ENCODE measurements around the gene FAM13C. TPM values are rescaled to one million over a fixed set of nuclear protein-coding genes. Genes with fewer than 3 reads are reported as not detected.
"Not testable (repeated sequence)": the region's sequence is repeated elsewhere in the genome, so short reads cannot be mapped to it uniquely, and the experiment has no call there.

FAM13C gene
- polyA plus RNA-seq, 12 donors = 31.1 to 67.0 (median 37.6) TPM; not detected in 1

DNA sequence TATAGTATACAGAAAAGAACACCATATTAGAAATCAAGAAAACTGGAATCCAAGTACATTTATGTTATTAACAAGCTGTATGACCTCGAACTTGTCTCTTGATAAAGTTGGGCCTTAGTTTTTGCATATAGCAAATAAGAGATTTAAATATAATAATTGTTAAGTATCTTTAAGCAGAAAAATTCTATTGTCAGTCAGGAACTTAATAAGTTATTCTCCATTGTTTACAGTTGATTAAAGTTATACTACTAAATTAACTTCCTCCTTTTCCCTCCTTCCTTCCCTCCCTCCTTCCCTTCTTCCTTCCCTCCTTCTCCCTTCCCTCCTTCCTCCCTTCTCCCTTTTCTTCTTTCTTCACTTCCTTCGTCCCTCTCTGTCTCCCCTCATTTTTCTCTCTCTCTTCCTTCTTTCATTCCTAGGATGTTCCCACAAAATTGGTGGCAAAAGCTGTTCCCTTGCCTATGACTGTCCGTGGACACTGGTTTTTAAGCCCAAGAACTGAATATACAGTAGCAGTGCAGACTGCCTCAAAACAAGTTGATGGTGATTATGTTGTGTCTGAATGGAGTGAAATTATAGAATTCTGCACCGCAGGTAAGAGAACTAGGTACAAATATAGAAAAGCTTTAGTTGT is 126.2 kb downstream of the FAM13C start:
- DNase-seq = no peak

DNA sequence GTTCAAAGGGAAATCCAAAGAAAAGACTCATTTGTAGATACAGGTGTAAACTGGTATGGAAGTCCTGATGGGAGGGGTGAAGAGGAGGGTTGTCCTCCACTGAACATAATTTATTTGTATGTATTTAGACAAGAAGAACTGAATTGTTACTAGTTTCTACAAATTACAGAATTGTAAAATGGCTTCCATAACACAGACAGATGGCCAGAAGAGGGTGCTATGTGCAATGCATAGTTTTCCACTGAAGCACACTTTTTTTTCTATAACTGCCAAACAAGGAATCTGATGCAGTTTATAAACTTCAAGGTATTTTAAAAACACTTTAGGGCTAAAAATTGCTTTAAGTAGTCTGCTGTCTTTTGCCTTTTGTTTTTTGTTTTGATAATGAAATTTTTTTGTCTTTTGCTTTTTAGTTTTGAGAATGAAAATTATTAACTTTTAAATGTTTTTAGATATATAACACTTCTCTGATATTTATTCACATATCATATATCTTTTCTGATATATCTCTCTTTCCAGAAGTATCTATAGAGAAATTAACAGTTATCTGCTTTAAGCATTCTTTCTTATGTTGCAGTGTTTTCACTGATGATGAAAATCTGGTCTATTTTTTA is 127.4 kb downstream of the FAM13C start:
- peak; percentile 40 for DNase-seq

DNA sequence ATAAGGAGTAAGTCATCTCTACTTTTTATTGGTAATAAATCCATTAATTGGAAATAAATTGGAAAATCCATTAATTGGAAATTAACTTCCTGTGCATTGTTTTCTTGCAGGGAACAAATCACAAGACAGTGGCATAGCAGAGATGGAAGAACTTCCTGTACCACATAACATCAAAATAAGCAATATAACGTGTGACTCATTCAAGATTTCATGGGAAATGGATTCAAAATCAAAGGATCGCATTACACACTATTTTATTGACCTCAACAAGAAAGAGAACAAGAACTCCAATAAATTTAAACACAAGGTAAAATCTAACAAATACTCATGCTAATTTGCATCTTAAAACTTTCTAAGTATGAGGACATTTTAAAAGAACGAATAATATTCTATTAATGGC is 128.2 kb downstream of the FAM13C start:
- DNase-seq = no peak

DNA sequence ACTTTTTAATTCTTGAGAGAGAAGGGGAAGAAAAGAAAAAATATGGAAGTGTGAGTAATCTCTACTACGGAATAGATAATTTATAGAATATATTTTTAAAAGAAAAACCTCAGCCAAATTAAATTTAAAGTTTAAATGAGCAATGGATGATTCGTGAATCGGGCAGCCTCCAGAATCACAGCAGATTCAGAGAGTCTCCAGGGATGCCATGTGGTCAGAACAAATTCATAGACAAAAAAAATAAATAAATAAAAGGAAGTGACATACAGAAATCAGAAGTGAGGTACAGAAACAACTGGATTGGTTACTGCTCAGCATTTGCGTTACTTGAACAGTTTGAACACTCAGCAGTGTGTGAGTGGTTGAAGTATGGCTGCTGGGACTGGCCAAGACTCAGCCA is 132.9 kb downstream of the FAM13C start:
- no peak for DNase-seq

DNA sequence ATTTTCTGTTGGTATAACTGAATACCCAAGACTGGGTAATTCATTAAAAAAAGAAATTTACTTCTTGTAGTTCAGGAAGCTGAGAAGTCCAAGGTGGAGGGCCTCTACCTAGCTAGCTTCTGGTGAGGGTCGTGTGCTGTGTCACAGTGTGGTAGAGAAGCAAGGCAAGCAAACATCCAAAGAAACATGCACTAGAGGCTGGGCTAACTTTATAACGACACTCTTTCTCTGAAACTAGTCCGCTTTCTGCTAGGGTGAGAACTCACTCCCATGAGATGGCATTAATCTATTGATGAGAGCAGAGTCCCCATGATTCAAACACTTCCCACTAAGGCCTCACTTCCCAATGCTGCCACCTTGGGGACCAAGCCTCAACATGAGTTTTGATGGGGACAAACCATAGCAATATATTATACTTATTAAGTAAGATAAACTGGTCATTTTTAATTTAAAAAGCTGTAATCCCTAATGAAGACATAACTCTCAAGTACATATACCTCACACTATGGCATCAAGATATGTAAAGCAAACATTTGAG is 135.1 kb downstream of the FAM13C start:
- DNase-seq = no peak

DNA sequence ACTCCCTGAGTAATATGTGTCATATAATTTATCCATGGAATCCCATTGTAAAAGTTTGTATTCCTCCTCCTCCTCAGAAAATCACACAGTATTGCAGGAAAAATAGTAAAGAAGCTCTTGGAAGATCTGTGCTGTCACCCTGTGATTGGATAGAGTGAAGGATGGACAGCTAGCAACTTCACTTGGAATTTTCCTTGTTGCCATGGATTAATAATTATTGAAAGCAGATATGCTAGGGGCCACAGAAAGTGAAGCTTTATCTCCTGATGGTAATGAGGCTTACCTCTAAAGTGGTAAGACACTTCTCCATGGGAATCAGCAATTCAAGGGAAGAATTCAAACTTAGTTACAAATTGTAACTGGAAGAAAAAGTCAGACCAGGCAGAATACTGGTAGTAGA is 137.1 kb downstream of the FAM13C start:
- DNase-seq = no peak

DNA sequence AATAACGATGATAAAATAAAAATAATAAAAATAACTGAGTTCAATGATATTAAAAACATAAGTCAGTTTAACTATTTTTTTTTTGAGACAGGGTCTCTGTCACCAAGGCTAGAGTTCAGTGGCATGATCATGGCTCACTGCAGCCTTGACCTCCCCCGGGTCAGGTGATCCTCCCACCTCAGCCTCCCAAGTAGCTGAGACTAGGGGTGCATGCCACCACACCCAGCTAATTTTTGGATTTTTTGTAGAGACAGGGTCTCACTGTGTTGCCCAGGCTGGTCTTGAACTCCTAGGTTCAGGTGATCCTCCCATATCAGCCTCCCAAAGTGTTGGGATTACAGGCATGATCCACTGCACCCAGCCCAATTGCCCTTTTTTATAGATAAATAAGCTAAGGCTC is 138.8 kb downstream of the FAM13C start:
- DNase-seq = not testable (repeated sequence)

DNA sequence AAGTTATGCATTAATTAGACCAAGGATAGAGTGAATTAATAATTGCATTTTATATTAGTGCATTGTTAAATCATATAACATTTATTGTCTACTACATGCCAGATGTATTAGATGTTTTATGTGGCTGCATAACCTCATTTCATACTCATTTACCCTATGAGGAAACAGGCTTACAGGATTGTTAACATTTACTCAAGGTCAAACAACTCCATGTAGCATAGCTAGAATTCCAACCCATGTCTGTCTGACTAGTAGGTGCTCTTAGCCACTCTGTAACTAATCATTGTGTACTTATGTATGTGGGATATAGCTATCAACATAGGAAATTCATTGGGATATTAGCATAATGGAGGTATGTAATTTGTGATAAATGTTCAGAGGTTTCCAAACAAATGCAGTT is 139.6 kb downstream of the FAM13C start:
- no peak for DNase-seq

DNA sequence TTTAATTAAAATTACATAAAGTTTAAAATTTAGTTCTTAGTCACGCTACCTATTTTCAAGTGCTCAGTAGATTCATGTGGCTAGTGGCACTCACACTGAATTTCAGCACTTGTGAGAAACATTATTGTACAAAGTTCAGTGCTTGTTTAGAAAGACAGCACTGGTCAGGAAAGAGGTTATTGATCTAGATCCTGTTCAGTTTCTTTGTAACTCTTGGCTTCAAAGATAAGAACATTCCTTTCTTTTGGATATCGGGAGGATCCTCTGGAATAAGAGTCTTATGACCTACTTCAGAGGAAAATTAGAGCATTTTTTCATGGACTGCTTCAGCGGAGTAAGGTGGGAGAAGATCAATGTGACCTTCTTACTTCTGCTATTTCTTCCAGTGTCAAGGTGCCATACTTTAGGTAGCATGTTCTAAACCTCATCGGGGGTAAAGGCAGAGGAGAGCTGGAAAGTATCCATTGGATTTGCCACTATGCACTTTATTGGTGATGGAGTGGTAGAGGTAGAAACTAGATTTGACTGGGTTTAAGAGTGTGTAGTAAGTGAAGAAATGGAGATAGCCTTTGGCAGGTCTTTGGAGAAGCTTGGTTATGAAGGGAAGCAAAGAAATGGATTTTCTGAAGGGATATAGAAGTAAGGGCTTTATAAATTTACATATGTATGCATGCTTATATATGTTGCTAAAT is 146.0 kb downstream of the FAM13C start:
- DNase-seq = no peak

DNA sequence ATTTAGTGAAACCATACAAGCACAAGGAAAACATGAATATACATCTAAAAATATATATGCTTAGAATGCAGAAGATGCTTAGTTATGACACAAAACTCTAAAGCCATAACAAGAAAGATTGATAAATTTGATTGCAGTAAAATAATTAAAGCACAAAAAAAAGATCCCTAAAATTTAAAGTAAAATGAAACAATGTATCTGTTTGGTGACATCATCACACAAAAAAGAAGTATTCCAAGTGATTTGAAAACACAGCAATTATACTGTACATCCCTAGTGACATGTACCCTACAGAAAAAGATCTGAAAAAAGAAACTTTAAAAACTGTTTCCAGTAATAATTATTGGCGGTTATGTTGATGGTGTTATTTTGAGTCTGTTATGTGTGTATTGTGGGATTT is 148.2 kb downstream of the FAM13C start:
- no peak for DNase-seq

DNA sequence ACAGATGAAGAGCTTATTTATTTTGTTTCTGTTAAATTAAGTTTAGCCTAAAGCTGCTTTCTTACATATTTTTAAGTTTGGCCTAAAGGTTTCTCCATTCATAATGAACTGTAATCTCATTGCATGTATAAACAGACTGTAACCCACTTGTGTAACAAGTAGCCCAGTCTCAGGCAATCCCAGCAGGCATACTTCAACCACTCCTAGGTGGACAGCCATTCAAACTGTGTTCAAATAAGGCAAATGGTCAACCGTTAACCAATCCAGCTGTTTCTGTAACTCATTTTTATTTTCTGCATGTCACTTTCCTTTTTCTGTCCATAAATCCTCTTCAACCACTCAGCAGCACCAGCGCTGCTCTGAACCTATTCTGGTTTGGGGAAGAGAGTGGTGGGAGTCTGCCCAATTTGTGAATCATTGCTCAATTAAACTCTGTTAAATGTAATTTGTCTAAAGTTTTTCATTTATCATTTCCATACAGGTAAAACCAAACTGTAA is 150.0 kb downstream of the FAM13C start:
- DNase-seq = no peak

DNA sequence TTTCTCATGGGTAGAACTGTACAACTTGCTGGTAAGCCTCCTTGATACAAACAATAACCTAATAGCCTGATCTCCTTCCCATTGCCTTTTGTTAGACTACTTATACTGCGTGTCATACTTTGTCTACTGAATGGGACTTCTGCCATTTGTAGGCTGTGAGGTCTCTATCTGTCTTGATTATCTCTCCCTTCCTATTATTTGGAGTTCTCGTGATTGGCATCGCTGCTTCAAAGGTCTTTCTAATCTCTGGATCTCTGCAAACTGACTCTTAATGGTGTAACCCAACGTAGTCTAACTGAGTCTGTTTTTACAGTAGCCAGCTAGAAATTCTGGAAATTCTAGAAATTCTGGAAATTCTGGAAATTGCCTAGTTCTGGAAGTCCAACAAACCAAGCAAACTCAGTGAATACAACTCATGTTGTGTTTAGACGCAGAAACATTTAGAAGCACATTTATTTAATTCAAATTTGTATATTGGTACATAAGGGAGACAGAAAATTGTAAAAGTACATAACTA is 156.1 kb downstream of the FAM13C start:
- DNase-seq = no peak

Other genes starting within 250 kb of the FAM13C start
- gene PHYHIPL, start 185.9 kb downstream of the FAM13C start, polyA plus RNA-seq (ENCODE audit: insufficient read length in 12 of 12) = 1 to 10 TPM in 11 of 12 donors, not detected in 1; 1.3 to 6.5 (median 1.6) TPM